Measurements from ENCODE around the gene CRACR2A.

- TF ChIP-seq, protein P1, sequence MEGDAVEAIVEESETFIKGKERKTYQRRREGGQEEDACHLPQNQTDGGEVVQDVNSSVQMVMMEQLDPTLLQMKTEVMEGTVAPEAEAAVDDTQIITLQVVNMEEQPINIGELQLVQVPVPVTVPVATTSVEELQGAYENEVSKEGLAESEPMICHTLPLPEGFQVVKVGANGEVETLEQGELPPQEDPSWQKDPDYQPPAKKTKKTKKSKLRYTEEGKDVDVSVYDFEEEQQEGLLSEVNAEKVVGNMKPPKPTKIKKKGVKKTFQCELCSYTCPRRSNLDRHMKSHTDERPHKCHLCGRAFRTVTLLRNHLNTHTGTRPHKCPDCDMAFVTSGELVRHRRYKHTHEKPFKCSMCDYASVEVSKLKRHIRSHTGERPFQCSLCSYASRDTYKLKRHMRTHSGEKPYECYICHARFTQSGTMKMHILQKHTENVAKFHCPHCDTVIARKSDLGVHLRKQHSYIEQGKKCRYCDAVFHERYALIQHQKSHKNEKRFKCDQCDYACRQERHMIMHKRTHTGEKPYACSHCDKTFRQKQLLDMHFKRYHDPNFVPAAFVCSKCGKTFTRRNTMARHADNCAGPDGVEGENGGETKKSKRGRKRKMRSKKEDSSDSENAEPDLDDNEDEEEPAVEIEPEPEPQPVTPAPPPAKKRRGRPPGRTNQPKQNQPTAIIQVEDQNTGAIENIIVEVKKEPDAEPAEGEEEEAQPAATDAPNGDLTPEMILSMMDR (IDR thresholded peaks at IDR 0.05 in 4 of 5, conservative IDR thresholded peaks at IDR 0.05 in 1 of 5), result no peak
- TF ChIP-seq POLR2A (IDR thresholded peaks at IDR 0.05), result no peak
Observed at GRCh38 chr12:3700861-3701260, 52.0 kb downstream of the CRACR2A start.
